Activated CD8-positive, alpha-beta T cell treated with anti-CD3 and anti-CD28 coated beads, Interleukin-2, amount 10 ng/mL, durations not matched to agents 7 days and 5 days (primary cell): ENCODE results near the gene FOXO4. TPM values are rescaled to one million over a fixed set of nuclear protein-coding genes. Genes with fewer than 3 reads are reported as not detected.

Experiments
- ATAC-seq: fragments of 150-1000 bp; cut with Tn5 transposase; one replicate; pipeline ENCODE4 v1.10.0; 2021; ENCODE audit warnings: moderate library complexity
- CTCF ChIA-PET: fragments of 350-600 bp; sonication (Branson Sonifier 250); formaldehyde crosslinking; loops from one replicate; lab custom pipeline; 2021; ENCODE audit warnings: antibody characterized with exemption; lab: Charles Lee
- POLR2A ChIA-PET: fragments of 350-600 bp; sonication (Branson Sonifier 250); formaldehyde crosslinking; loops from one replicate; lab custom pipeline; 2021; ENCODE audit warnings: antibody characterized with exemption; lab: Charles Lee
- DNase-seq: peaks from one replicate; pipeline ENCODE4 v3.0.0-alpha.2; 2020
- H3K27ac Mint-ChIP-seq: one replicate; pipeline ENCODE4 v1.8.0; 2021; ENCODE audit warnings: mild to moderate bottlenecking, mixed read lengths
- H3K27me3 Mint-ChIP-seq: one replicate; pipeline ENCODE4 v1.8.0; 2021; ENCODE audit warnings: low read depth, mixed read lengths
- H3K36me3 Mint-ChIP-seq: one replicate; pipeline ENCODE4 v1.8.0; 2021; ENCODE audit warnings: low read depth, mixed read lengths
- H3K4me1 Mint-ChIP-seq: one replicate; pipeline ENCODE4 v1.8.0; 2021; ENCODE audit warnings: low read depth, mixed read lengths
- H3K4me3 Mint-ChIP-seq: one replicate; pipeline ENCODE4 v1.8.0; 2021; ENCODE audit warnings: mild to moderate bottlenecking, mixed read lengths
- H3K9me3 Mint-ChIP-seq: one replicate; pipeline ENCODE4 v1.8.0; 2022; ENCODE audit warnings: mixed read lengths; ENCODE audit not compliant: insufficient read depth
- total RNA-seq, 2 experiments: library from RNA; stranded (reverse); gene quantifications; one replicate each; pipeline ENCODE4 v1.2.3, GENCODE V29; 2021

FOXO4 gene
- total RNA-seq, 2 experiments from 2014 or later: 12.7 to 14.2 TPM

DNA sequence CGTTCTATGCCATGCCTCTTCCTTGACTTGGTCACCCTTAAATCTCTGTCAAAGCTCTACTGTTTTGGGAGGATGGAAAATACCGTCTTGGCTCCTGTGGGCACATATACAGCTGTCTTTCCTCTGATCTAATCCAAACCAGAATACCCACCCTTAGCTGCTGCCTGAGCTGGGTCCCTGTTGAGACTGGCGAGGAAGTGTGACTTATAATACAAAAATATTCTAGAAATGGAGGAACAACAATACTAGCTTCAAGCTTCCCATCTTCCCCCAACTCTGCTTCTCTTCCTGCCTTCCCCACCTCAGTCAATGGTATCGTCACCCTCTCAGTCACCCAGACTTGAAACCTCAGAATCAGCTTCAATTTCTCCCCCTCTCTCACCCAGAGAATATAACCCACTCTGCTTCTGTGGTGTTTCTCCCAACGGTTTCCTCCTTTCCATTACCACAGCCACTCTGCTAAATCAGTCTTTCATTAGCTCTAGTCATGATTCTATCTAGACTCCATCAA is 16.3 kb downstream of the FOXO4 start:
- POLR2A ChIA-PET: interaction anchor here (0.8 to 4.8 kb wide), 16 partner anchors 10 to 255 kb away, joined by 3 to 89 read pairs (median 6); partner anchors contain the start of genes FOXO4, NONO, SNX12 and TAF1
- no peaks in the 10 kb centered on the region for H3K9me3 Mint-ChIP-seq
- CTCF ChIA-PET: interaction anchor here (0.7 to 2.8 kb wide), 6 partner anchors 9 to 142 kb away, joined by 3 to 28 read pairs (median 6); no protein-coding TSS in a partner anchor
- peaks cover 37% of the 10 kb centered on the region for H3K4me1 Mint-ChIP-seq
- H3K4me3 Mint-ChIP-seq: peak overlapping the region; percentile 94
- peaks cover 45% of the 10 kb centered on the region for H3K36me3 Mint-ChIP-seq
- peak; percentile 31 for DNase-seq
- H3K27me3 Mint-ChIP-seq: no peaks in the 10 kb centered on the region
- H3K27ac Mint-ChIP-seq: peak overlapping the region; percentile 98
- ATAC-seq: peak; percentile 31

DNA sequence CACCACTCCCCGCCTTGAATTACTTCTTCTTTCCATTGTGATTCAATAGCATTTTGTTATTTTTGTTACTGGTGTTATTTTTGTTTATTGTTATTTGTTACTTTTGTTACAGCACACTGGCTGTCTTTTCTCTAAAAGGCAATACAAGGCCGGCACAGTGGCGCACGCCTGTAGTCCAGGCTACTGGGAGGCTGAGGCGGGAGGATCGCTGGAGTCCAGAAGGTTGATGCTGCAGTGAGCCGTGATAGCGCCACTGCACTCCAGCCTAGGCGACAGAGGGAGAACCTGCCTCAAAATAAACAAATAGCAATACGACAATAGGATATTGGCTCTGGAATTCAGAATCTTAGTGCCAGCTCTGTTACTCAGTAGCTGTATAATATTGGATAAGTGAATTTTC is 21.7 kb downstream of the FOXO4 start:
- Mint-ChIP-seq H3K9me3 (no peaks in the 10 kb centered on the region), H3K4me1 (peaks cover 35% of the 10 kb centered on the region), H3K27me3 (no peaks in the 10 kb centered on the region), H3K27ac (no peak overlapping the region), H3K4me3 (no peak overlapping the region), H3K36me3 (peaks cover 24% of the 10 kb centered on the region)
- ATAC-seq (no peak), DNase-seq (no peak)
- CTCF ChIA-PET: interaction anchor here (1.0 to 3.7 kb wide), 7 partner anchors 10 to 148 kb away, joined by 3 to 40 read pairs (median 5); no protein-coding TSS in a partner anchor
- POLR2A ChIA-PET: interaction anchor here (0.6 to 4.5 kb wide), 8 partner anchors 9 to 984 kb away, joined by 3 to 58 read pairs (median 10); partner anchors contain the start of genes CXorf65 and TAF1

DNA sequence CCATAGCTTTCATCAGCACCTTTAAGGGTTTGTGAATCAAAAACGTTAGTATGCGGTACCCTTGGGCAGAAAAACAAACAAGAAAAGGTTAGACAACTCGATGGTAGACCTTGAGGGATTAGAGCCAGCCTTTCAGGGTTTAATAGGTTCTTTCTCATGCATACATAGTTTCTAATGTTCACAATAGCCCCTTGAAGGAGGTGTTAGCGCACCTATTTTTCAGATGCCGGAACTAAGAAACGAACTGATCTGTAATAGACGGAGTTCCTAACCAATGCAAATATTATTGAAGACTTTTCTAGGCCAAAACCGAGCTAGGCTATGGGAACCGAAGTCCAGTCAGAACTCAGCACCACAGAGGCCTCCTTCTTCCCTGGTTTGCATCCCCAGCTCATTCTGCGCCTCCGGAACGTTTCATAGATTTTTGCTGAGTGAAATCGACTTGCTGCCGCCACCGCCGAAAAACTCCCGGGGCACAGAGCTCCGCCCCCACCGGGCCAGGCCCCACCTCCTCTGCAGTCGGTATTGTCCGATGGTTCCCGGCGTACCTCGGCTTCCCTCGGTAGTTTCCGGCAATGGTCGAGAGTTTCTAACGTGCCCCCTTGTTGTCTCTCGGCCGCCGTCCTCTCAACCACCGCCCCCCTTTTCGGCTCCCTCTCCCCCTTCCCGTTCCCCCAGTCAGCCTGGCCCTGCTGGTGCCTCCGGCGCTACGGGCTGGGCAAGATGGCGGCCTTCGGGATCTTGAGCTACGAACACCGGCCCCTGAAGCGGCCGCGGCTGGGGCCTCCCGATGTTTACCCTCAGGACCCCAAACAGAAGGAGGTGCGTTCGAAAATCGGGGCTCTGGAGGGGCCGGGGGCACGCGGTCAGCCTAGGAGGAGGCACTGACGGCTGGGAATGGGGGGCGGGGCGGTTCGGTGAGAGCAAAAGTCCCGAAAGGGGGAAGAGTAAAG is 22.7 kb downstream of the FOXO4 start, which contains the start of gene MED12:
MED12 (plus strand) TSS at position 565 of the 953 bp plus-strand sequence; CDS start at position 724, 159 bp downstream.
- Mint-ChIP-seq H3K27me3 (no peaks in the 10 kb centered on the region), H3K4me3 (peak within 1 kb of the TSS; percentile 77), H3K27ac (peak within 1 kb of the TSS; percentile 84), H3K4me1 (peaks cover 30% of the 10 kb centered on the region), H3K36me3 (peaks cover 32% of the 10 kb centered on the region), H3K9me3 (no peaks in the 10 kb centered on the region)
- ChIA-PET POLR2A (interaction anchor here (0.6 to 4.5 kb wide), 16 partner anchors 9 to 985 kb away, joined by 3 to 58 read pairs (median 6); partner anchors contain the start of genes CXorf65, FOXO4, NONO and TAF1), CTCF (interaction anchor here (0.8 to 3.7 kb wide), 10 partner anchors 8 to 165 kb away, joined by 3 to 40 read pairs (median 4); partner anchors contain the start of gene NONO)
- peak; percentile 86 for DNase-seq
- ATAC-seq: peak; percentile 98

DNA sequence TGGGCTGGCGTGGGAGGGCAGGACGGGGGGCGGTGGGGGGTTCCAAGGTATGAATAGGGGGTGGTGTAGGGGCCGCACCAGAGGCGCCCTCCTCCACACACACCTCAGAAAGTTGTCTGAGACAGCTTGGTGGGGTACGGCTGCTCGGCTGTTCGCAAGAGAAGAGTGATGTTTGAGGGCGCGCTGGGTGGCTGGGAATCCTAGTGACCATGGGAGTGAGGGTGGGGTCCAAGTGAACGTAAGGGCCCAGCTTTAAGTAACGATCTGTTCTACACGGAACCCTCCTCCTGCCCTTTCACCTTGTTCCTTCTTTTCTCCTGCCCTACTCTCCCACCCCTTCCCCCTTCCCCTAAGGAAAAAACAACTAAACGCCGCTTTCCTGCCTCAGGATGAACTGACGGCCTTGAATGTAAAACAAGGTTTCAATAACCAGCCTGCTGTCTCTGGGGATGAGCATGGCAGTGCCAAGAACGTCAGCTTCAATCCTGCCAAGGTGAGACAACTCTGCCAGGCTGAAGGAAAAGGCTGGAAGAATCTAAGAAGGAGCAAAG is 23.4 kb downstream of the FOXO4 start:
- H3K4me1 Mint-ChIP-seq: peaks cover 27% of the 10 kb centered on the region
- no peak for DNase-seq
- peak overlapping the region; percentile 84 for H3K27ac Mint-ChIP-seq
- H3K4me3 Mint-ChIP-seq: peak overlapping the region; percentile 77
- ATAC-seq: no peak
- H3K27me3 Mint-ChIP-seq: no peaks in the 10 kb centered on the region
- CTCF ChIA-PET: interaction anchor here (1.0 to 3.7 kb wide), 6 partner anchors 9 to 149 kb away, joined by 3 to 40 read pairs (median 7); no protein-coding TSS in a partner anchor
- H3K9me3 Mint-ChIP-seq: no peaks in the 10 kb centered on the region
- POLR2A ChIA-PET: interaction anchor here (0.7 to 4.5 kb wide), 16 partner anchors 9 to 553 kb away, joined by 3 to 58 read pairs (median 6); partner anchors contain the start of genes CXorf65, FOXO4, NONO and TAF1
- peaks cover 35% of the 10 kb centered on the region for H3K36me3 Mint-ChIP-seq

DNA sequence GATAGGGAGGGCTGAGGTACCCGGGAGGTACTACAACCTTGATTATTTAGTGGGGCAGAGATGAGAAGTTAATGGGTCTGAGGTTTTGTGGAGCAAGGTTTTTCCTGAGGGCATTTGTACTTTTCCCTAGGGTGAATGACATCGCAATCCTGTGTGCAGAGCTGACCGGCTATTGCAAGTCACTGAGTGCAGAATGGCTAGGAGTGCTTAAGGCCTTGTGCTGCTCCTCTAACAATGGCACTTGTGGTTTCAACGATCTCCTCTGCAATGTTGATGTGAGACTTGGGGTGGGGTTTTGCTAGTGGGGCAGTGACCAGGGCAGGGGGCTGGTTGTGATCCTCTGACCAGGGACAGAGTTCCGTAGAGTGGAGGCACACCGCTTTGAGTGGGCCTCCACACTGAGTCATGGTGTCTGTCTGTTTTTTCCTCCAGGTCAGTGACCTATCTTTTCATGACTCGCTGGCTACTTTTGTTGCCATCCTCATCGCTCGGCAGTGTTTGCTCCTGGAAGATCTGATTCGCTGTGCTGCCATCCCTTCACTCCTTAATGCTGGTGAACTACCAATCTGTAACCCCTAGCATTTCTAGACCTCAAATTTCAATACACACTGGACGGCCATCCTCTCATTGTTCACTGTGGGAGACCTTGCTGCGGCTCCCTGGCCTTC is 32.6 kb downstream of the FOXO4 start:
- no peak overlapping the region for H3K4me3 Mint-ChIP-seq
- no peak for DNase-seq
- H3K27ac Mint-ChIP-seq: peak overlapping the region; percentile 37
- no peaks in the 10 kb centered on the region for H3K27me3 Mint-ChIP-seq
- ATAC-seq: no peak
- no peaks in the 10 kb centered on the region for H3K9me3 Mint-ChIP-seq
- ChIA-PET POLR2A (interaction anchor here (0.7 to 2.4 kb wide), 5 partner anchors 11 to 32 kb away, joined by 3 to 12 read pairs (median 3); partner anchors contain the start of gene MED12), CTCF (interaction anchor here (0.7 to 5.4 kb wide), 9 partner anchors 9 to 54 kb away, joined by 3 to 90 read pairs (median 5); partner anchors contain the start of genes CXorf65, IL2RG and MED12)
- peaks cover 62% of the 10 kb centered on the region for H3K36me3 Mint-ChIP-seq
- H3K4me1 Mint-ChIP-seq: peaks cover 22% of the 10 kb centered on the region

DNA sequence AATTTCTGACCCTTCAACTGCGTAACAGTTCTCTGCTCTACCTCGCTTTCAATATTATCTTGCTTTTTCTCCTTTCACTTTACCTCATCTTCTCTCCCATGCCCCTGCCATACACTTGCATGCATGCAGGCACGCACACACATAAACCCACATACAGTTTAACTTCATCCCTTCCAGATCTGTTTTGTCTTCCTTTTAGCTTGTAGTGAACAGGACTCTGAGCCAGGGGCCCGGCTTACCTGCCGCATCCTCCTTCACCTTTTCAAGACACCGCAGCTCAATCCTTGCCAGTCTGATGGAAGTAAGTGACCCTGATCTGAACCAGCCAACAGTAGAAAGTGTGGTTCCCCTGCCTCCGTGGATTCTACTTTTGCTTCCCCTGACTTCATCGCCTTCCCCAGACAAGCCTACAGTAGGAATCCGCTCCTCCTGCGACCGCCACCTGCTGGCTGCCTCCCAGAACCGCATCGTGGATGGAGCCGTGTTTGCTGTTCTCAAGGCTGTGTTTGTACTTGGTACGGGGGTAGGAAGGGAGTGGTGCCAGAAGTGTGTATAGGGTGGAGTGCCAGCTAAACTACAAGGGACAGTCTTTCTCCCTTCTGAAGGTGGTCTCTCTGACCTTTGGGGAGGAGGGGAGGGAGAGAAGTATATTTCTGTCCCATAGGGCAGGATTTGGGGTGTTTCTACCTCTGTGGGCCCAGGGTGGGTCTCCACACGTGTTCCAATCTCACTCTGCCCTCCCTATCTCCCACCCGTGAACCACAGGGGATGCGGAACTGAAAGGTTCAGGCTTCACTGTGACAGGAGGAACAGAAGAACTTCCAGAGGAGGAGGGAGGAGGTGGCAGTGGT is 33.5 kb downstream of the FOXO4 start:
- peaks cover 22% of the 10 kb centered on the region for H3K4me1 Mint-ChIP-seq
- POLR2A ChIA-PET: interaction anchor here (0.7 to 2.4 kb wide), 5 partner anchors 11 to 32 kb away, joined by 3 to 12 read pairs (median 3); partner anchors contain the start of gene MED12
- no peaks in the 10 kb centered on the region for H3K27me3 Mint-ChIP-seq
- no peak overlapping the region for H3K4me3 Mint-ChIP-seq
- H3K9me3 Mint-ChIP-seq: no peaks in the 10 kb centered on the region
- H3K27ac Mint-ChIP-seq: peak overlapping the region; percentile 80
- peak; percentile 80 for DNase-seq
- peaks cover 59% of the 10 kb centered on the region for H3K36me3 Mint-ChIP-seq
- CTCF ChIA-PET: interaction anchor here (0.7 to 5.4 kb wide), 11 partner anchors 10 to 55 kb away, joined by 3 to 90 read pairs (median 5); partner anchors contain the start of genes CXorf65, IL2RG and MED12
- peak; percentile 91 for ATAC-seq

DNA sequence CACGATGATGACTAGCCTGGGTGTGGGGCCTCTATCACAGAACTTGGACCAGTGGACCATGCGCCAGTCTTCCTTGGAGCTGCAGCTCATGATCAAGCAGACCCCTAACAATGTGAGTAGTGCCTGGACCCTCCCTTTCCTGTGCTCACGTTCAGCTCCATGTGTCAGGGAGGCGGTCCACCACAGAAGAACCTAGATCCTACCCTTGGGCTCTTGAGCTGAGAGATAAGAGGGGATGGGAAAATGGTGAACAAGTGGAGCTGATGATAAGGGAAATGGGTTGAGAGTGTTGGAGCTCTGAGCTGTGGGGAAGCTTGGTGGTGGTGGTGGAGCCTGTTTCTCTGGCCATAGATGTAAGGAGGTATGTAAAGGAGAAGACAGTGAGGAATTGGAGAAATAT is 35.9 kb downstream of the FOXO4 start:
- CTCF ChIA-PET: interaction anchor here (2.6 to 5.4 kb wide), 3 partner anchors 13 to 50 kb away, joined by 10 to 90 read pairs (median 27); partner anchors contain the start of genes CXorf65 and MED12
- DNase-seq (no peak), ATAC-seq (no peak)
- peaks cover 16% of the 10 kb centered on the region for H3K4me1 Mint-ChIP-seq
- no peak overlapping the region for H3K4me3 Mint-ChIP-seq
- no peaks in the 10 kb centered on the region for H3K27me3 Mint-ChIP-seq
- POLR2A ChIA-PET: interaction anchor here (0.8 to 1.1 kb wide), 2 partner anchors 13 to 19 kb away, joined by 3 to 5 read pairs; partner anchors contain the start of gene MED12
- H3K9me3 Mint-ChIP-seq: no peaks in the 10 kb centered on the region
- no peak overlapping the region for H3K27ac Mint-ChIP-seq
- peaks cover 64% of the 10 kb centered on the region for H3K36me3 Mint-ChIP-seq

DNA sequence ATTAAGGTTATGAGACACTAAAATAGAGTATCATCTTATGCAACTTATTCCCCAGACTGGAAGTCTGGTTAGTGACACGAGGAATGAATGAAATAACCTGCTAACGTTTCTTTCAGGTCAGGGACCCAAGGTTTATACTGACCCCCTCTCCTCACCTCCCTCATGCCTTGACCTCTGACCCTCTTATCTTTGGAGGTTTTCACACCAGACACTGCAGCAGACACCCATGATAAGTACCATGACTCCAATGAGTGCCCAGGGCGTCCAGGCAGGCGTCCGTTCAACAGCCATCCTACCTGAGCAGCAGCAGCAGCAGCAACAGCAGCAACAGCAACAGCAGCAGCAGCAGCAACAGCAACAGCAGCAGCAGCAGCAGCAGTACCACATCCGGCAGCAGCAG is 44.8 kb downstream of the FOXO4 start:
- DNase-seq (no peak), ATAC-seq (no peak)
- ChIA-PET CTCF (no interaction called here), POLR2A (no interaction called here)
- Mint-ChIP-seq H3K27ac (peak overlapping the region; percentile 75), H3K9me3 (no peaks in the 10 kb centered on the region), H3K27me3 (no peaks in the 10 kb centered on the region), H3K36me3 (peaks cover 42% of the 10 kb centered on the region), H3K4me1 (peaks cover 13% of the 10 kb centered on the region), H3K4me3 (no peak overlapping the region)

DNA sequence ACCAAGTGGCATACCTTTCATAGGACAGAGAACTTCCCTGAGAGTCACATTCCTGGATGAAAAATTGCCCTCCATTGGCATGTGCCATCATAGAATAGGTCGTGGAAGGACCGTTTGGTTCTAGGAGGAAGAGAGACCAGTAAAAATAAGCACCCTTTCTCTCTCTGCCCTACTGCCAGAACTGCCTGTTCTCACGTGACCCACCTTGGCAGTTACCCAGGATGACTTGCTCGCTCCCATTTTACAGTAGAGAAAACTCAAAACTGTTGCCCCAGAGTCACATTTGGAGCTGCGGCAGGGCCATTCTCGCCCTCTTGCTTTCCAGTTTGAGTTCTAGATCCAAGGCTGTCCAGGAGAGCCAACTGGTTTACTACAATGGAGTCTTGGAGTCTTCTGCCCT is 47.9 kb downstream of the FOXO4 start:
- Mint-ChIP-seq H3K27me3 (no peaks in the 10 kb centered on the region), H3K9me3 (no peaks in the 10 kb centered on the region), H3K36me3 (peaks cover 20% of the 10 kb centered on the region), H3K4me3 (no peak overlapping the region), H3K27ac (no peak overlapping the region), H3K4me1 (peaks cover 20% of the 10 kb centered on the region)
- no peak for ATAC-seq
- ChIA-PET CTCF (no interaction called here), POLR2A (no interaction called here)
- DNase-seq: no peak

DNA sequence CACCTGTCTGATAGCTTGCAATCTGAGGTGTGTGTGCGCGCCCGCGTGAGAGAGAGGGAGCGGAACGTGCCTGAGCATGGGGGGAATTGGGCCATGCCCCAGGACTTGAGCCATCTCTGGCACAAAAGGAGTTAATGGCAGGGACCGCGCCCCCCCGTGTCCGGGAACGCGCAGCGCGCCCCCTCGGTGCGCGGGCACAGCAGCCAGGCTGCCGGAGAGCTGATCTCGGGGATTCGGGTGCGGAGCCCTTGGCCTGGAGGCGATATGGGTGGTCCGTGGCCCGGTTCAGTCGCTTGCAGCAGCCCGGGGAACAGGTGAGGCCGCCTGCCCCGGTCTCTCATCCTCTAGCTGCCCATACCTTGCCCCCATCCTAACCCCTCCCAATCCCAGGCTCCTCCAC is 49.0 kb downstream of the FOXO4 start, which contains the start of gene NLGN3:
NLGN3 (plus strand) TSS at position 191 of the 400 bp plus-strand sequence. CDS start 2,909 bp downstream, outside the sequence.
- no peaks in the 10 kb centered on the region for H3K27me3 Mint-ChIP-seq
- CTCF ChIA-PET: no interaction called here
- no peak for ATAC-seq
- no peak within 1 kb of the TSS for H3K4me3 Mint-ChIP-seq
- peaks cover 16% of the 10 kb centered on the region for H3K4me1 Mint-ChIP-seq
- DNase-seq: no peak
- H3K27ac Mint-ChIP-seq: no peak within 1 kb of the TSS
- H3K36me3 Mint-ChIP-seq: peaks cover 10% of the 10 kb centered on the region
- POLR2A ChIA-PET: no interaction called here
- H3K9me3 Mint-ChIP-seq: no peaks in the 10 kb centered on the region
